Measurements from ENCODE around the gene SCUBE1.

The SCUBE1 gene

GRCh38 chr22:43172191-43172590, 171.0 kb downstream of the SCUBE1 start:
- WGBS, 2 donors (ENCODE audit: extremely low coverage in 2 of 2, insufficient read length in 2 of 2, insufficient replicate concordance in 1 of 2) = no CpG with 5 or more reads among the region's 19 CpGs
- H2BK5ac ChIP-seq (ENCODE audit: low read length) = no peak overlapping the region
- H3K4me3 ChIP-seq (ENCODE audit: low read length in 2 of 2) = no peak overlapping the region
- H2AFZ ChIP-seq (ENCODE audit: low read length) = no peak overlapping the region
- no peak overlapping the region for H3K14ac ChIP-seq (ENCODE audit: low read length)
- no peak overlapping the region for H3K27ac ChIP-seq (replicated peaks; ENCODE audit: low read length)
- DNase-seq (ENCODE audit: low spot score) = no peak
- no peak overlapping the region for H3K18ac ChIP-seq (ENCODE audit: low read length)
- no peak overlapping the region for H2AK5ac ChIP-seq (ENCODE audit: low read depth, low read length)
- H3K9me3 ChIP-seq (replicated peaks in 1 of 2; ENCODE audit: control insufficient read depth in 2 of 2, insufficient read depth in 1 of 2, low read depth in 1 of 2, low read length in 2 of 2) = peaks cover 0 to 2% of the 10 kb centered on the region in 2 donors
- no peak overlapping the region for H3K9ac ChIP-seq (ENCODE audit: low read depth, low read length, poor library complexity)
- no peak overlapping the region for H4K91ac ChIP-seq (ENCODE audit: low read depth, low read length, poor library complexity)
- H2BK120ac ChIP-seq (ENCODE audit: low read depth, low read length) = no peak overlapping the region
- no peaks in the 10 kb centered on the region for H3K27me3 ChIP-seq (ENCODE audit: control insufficient read depth in 3 of 3, insufficient read depth in 3 of 3, low read depth in 1 of 3, low read length in 3 of 3)
- no peak overlapping the region for H3K4me2 ChIP-seq (ENCODE audit: insufficient read depth, low read length, poor library complexity, severe bottlenecking)
- H3K79me1 ChIP-seq (ENCODE audit: low read depth, low read length) = no peaks in the 10 kb centered on the region
- H3K36me3 ChIP-seq (replicated peaks in 1 of 2; ENCODE audit: control insufficient read depth in 2 of 2, insufficient read depth in 2 of 2, low read length in 2 of 2) = peaks cover 69 to 91% of the 10 kb centered on the region in 2 donors
- H3K4me1 ChIP-seq (ENCODE audit: control insufficient read depth in 2 of 2, insufficient read depth in 1 of 2, low read depth in 1 of 2, low read length in 2 of 2) = no peaks in the 10 kb centered on the region
- H4K8ac ChIP-seq (ENCODE audit: low read depth, low read length) = no peak overlapping the region
- H2BK15ac ChIP-seq (ENCODE audit: low read length) = no peak overlapping the region
- no peak overlapping the region for H2BK12ac ChIP-seq (ENCODE audit: low read length)
- no peak overlapping the region for H3K4ac ChIP-seq (ENCODE audit: low read length)
- no peak overlapping the region for H3K23ac ChIP-seq (ENCODE audit: low read depth, low read length, poor library complexity)

- Histone ChIP-seq H4K8ac (ENCODE audit: low read depth, low read length) (no peak overlapping the region), H3K4me2 (ENCODE audit: insufficient read depth, low read length, poor library complexity, severe bottlenecking) (no peak overlapping the region), H3K27ac (replicated peaks; ENCODE audit: low read length) (no peak overlapping the region), H2BK120ac (ENCODE audit: low read depth, low read length) (no peak overlapping the region), H4K91ac (ENCODE audit: low read depth, low read length, poor library complexity) (no peak overlapping the region), H3K18ac (ENCODE audit: low read length) (peak overlapping the region; percentile 19), H3K4ac (ENCODE audit: low read length) (no peak overlapping the region), H3K27me3 (ENCODE audit: control insufficient read depth in 3 of 3, insufficient read depth in 3 of 3, low read depth in 1 of 3, low read length in 3 of 3) (no peaks in the 10 kb centered on the region), H3K4me3 (ENCODE audit: low read length in 2 of 2) (no peak overlapping the region), H2BK15ac (ENCODE audit: low read length) (no peak overlapping the region), H2BK12ac (ENCODE audit: low read length) (no peak overlapping the region), H2AFZ (ENCODE audit: low read length) (no peak overlapping the region), H2AK5ac (ENCODE audit: low read depth, low read length) (no peak overlapping the region), H3K23ac (ENCODE audit: low read depth, low read length, poor library complexity) (no peak overlapping the region), H3K36me3 (replicated peaks in 1 of 2; ENCODE audit: control insufficient read depth in 2 of 2, insufficient read depth in 2 of 2, low read length in 2 of 2) (peaks cover 65 to 88% of the 10 kb centered on the region in 2 donors), H2BK5ac (ENCODE audit: low read length) (no peak overlapping the region), H3K14ac (ENCODE audit: low read length) (no peak overlapping the region), H3K4me1 (ENCODE audit: control insufficient read depth in 2 of 2, insufficient read depth in 1 of 2, low read depth in 1 of 2, low read length in 2 of 2) (no peaks in the 10 kb centered on the region), H3K9me3 (replicated peaks in 1 of 2; ENCODE audit: control insufficient read depth in 2 of 2, insufficient read depth in 1 of 2, low read depth in 1 of 2, low read length in 2 of 2) (peaks cover 0 to 2% of the 10 kb centered on the region in 2 donors), H3K79me1 (ENCODE audit: low read depth, low read length) (peaks cover under 1% of the 10 kb centered on the region), H3K9ac (ENCODE audit: low read depth, low read length, poor library complexity) (no peak overlapping the region)
- no CpG with 5 or more reads among the region's 12 CpGs for WGBS, 2 donors (ENCODE audit: extremely low coverage in 2 of 2, insufficient read length in 2 of 2, insufficient replicate concordance in 1 of 2)
- no peak for DNase-seq (ENCODE audit: low spot score)
These were observed 171.6 kb downstream of the SCUBE1 start for GRCh38 chr22:43171607-43172006.

- WGBS, 2 donors (ENCODE audit: extremely low coverage in 2 of 2, insufficient read length in 2 of 2, insufficient replicate concordance in 1 of 2) = no CpG with 5 or more reads among the region's 14 CpGs
- no peak overlapping the region for H2BK15ac ChIP-seq (ENCODE audit: low read length)
These were observed 172.1 kb downstream of the SCUBE1 start for GRCh38 chr22:43171019-43171491.

GRCh38 chr22:43170131-43170480, 173.1 kb downstream of the SCUBE1 start:
- Histone ChIP-seq H3K23ac (ENCODE audit: low read depth, low read length, poor library complexity) (no peak overlapping the region), H3K18ac (ENCODE audit: low read length) (no peak overlapping the region), H3K9me3 (replicated peaks in 1 of 2; ENCODE audit: control insufficient read depth in 2 of 2, insufficient read depth in 1 of 2, low read depth in 1 of 2, low read length in 2 of 2) (peaks cover 0 to 2% of the 10 kb centered on the region in 2 donors), H3K9ac (ENCODE audit: low read depth, low read length, poor library complexity) (no peak overlapping the region), H4K8ac (ENCODE audit: low read depth, low read length) (no peak overlapping the region), H3K4me3 (ENCODE audit: low read length in 2 of 2) (no peak overlapping the region), H3K4me2 (ENCODE audit: insufficient read depth, low read length, poor library complexity, severe bottlenecking) (no peak overlapping the region), H3K4me1 (ENCODE audit: control insufficient read depth in 2 of 2, insufficient read depth in 1 of 2, low read depth in 1 of 2, low read length in 2 of 2) (no peaks in the 10 kb centered on the region), H2BK120ac (ENCODE audit: low read depth, low read length) (no peak overlapping the region), H2AFZ (ENCODE audit: low read length) (no peak overlapping the region), H3K27ac (replicated peaks; ENCODE audit: low read length) (no peak overlapping the region), H3K36me3 (replicated peaks in 1 of 2; ENCODE audit: control insufficient read depth in 2 of 2, insufficient read depth in 2 of 2, low read length in 2 of 2) (peaks cover 58 to 78% of the 10 kb centered on the region in 2 donors), H3K14ac (ENCODE audit: low read length) (no peak overlapping the region), H3K27me3 (ENCODE audit: control insufficient read depth in 3 of 3, insufficient read depth in 3 of 3, low read depth in 1 of 3, low read length in 3 of 3) (no peaks in the 10 kb centered on the region), H3K79me1 (ENCODE audit: low read depth, low read length) (peaks cover 2% of the 10 kb centered on the region), H2AK5ac (ENCODE audit: low read depth, low read length) (no peak overlapping the region), H3K4ac (ENCODE audit: low read length) (no peak overlapping the region), H4K91ac (ENCODE audit: low read depth, low read length, poor library complexity) (no peak overlapping the region), H2BK5ac (ENCODE audit: low read length) (no peak overlapping the region), H2BK15ac (ENCODE audit: low read length) (no peak overlapping the region), H2BK12ac (ENCODE audit: low read length) (no peak overlapping the region)
- no CpG with 5 or more reads among the region's 9 CpGs for WGBS, 2 donors (ENCODE audit: extremely low coverage in 2 of 2, insufficient read length in 2 of 2, insufficient replicate concordance in 1 of 2)
- DNase-seq (ENCODE audit: low spot score) = no peak

More at GRCh38 chr22:43171019-43171491, 172.1 kb downstream of the SCUBE1 start:
- H3K4me1 ChIP-seq (ENCODE audit: control insufficient read depth in 2 of 2, insufficient read depth in 1 of 2, low read depth in 1 of 2, low read length in 2 of 2) = no peaks in the 10 kb centered on the region
- H3K36me3 ChIP-seq (replicated peaks in 1 of 2; ENCODE audit: control insufficient read depth in 2 of 2, insufficient read depth in 2 of 2, low read length in 2 of 2) = peaks cover 63 to 86% of the 10 kb centered on the region in 2 donors
- no peak for DNase-seq (ENCODE audit: low spot score)
- no peak overlapping the region for H3K14ac ChIP-seq (ENCODE audit: low read length)
- H3K4me3 ChIP-seq (ENCODE audit: low read length in 2 of 2) = no peak overlapping the region
- no peak overlapping the region for H2BK5ac ChIP-seq (ENCODE audit: low read length)
- no peak overlapping the region for H2AFZ ChIP-seq (ENCODE audit: low read length)
- no peak overlapping the region for H3K4ac ChIP-seq (ENCODE audit: low read length)
- H2BK12ac ChIP-seq (ENCODE audit: low read length) = no peak overlapping the region
- H2AK5ac ChIP-seq (ENCODE audit: low read depth, low read length) = no peak overlapping the region
- H3K27ac ChIP-seq (replicated peaks; ENCODE audit: low read length) = no peak overlapping the region
- H3K9me3 ChIP-seq (replicated peaks in 1 of 2; ENCODE audit: control insufficient read depth in 2 of 2, insufficient read depth in 1 of 2, low read depth in 1 of 2, low read length in 2 of 2) = peaks cover 0 to 2% of the 10 kb centered on the region in 2 donors
- no peak overlapping the region for H2BK120ac ChIP-seq (ENCODE audit: low read depth, low read length)
- H3K4me2 ChIP-seq (ENCODE audit: insufficient read depth, low read length, poor library complexity, severe bottlenecking) = no peak overlapping the region
- peaks cover 2% of the 10 kb centered on the region for H3K79me1 ChIP-seq (ENCODE audit: low read depth, low read length)
- H3K18ac ChIP-seq (ENCODE audit: low read length) = no peak overlapping the region
- H4K91ac ChIP-seq (ENCODE audit: low read depth, low read length, poor library complexity) = no peak overlapping the region
- no peak overlapping the region for H3K23ac ChIP-seq (ENCODE audit: low read depth, low read length, poor library complexity)
- peak overlapping the region; percentile 15 for H3K9ac ChIP-seq (ENCODE audit: low read depth, low read length, poor library complexity)
- H3K27me3 ChIP-seq (ENCODE audit: control insufficient read depth in 3 of 3, insufficient read depth in 3 of 3, low read depth in 1 of 3, low read length in 3 of 3) = no peaks in the 10 kb centered on the region
- no peak overlapping the region for H4K8ac ChIP-seq (ENCODE audit: low read depth, low read length)

All from neuronal stem cell (in vitro differentiated cells).